ENCODE measurements around the gene HOXA11.

Gene HOXA11

DNA sequence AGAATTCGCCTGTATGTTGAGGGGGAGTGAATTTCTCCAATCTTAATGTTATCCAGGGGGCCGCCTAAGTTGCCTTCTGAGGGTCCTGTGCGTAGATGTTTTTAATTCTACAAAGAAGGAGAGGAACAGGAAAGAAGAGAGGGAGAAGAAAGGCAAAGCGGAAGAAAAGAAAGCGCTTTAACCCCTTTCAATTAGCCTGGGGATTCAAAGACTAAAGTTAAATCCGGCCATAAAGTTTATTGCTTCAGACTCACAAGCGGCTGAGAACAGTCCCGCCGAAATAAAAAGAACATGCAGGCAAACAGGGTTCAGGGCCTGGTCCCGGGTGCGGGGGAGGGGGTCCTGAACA lies 46.1 kb downstream of the HOXA11 start:
- TF ChIP-seq FOXP2 (optimal IDR thresholded peaks at IDR 0.05; ENCODE audit: borderline replicate concordance, extremely low read depth, extremely low read length, insufficient read depth), result no peak
- no peak for TF ChIP-seq SIN3A (IDR thresholded peaks at IDR 0.05; ENCODE audit: borderline replicate concordance, insufficient read depth, low read length)
- no peak for TF ChIP-seq TAF1 (IDR thresholded peaks at IDR 0.05; ENCODE audit: borderline replicate concordance, insufficient read depth, low read length)
- TF ChIP-seq, protein P1, sequence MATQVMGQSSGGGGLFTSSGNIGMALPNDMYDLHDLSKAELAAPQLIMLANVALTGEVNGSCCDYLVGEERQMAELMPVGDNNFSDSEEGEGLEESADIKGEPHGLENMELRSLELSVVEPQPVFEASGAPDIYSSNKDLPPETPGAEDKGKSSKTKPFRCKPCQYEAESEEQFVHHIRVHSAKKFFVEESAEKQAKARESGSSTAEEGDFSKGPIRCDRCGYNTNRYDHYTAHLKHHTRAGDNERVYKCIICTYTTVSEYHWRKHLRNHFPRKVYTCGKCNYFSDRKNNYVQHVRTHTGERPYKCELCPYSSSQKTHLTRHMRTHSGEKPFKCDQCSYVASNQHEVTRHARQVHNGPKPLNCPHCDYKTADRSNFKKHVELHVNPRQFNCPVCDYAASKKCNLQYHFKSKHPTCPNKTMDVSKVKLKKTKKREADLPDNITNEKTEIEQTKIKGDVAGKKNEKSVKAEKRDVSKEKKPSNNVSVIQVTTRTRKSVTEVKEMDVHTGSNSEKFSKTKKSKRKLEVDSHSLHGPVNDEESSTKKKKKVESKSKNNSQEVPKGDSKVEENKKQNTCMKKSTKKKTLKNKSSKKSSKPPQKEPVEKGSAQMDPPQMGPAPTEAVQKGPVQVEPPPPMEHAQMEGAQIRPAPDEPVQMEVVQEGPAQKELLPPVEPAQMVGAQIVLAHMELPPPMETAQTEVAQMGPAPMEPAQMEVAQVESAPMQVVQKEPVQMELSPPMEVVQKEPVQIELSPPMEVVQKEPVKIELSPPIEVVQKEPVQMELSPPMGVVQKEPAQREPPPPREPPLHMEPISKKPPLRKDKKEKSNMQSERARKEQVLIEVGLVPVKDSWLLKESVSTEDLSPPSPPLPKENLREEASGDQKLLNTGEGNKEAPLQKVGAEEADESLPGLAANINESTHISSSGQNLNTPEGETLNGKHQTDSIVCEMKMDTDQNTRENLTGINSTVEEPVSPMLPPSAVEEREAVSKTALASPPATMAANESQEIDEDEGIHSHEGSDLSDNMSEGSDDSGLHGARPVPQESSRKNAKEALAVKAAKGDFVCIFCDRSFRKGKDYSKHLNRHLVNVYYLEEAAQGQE (IDR thresholded peaks at IDR 0.05; ENCODE audit: insufficient read depth in 1 of 2, low read depth in 2 of 2, low read length in 2 of 2), result no peak
- TF ChIP-seq POLR2AphosphoS5 (IDR thresholded peaks at IDR 0.05; ENCODE audit: low read depth, low read length), result no peak

DNA sequence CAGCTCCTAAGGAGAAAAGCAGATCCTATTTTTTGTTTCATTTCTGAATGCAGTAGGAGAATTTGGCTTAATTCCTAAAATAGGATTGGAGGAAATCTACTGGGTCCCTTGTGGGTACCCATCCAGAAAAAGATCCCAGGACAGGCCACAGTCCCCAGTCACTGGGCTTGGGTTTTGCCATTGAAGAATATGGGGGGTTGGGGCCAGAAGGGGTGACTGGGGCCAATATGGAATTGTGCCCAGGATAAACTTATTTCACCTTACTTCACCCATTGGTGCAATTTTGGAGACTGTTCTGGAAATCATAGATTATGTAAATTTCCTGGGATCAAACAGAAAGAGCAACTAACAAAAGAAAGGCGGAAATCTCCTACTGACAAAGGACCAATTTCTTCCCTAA lies 46.6 kb downstream of the HOXA11 start:
- no peak for TF ChIP-seq POLR2AphosphoS5 (IDR thresholded peaks at IDR 0.05; ENCODE audit: low read depth, low read length)
- TF ChIP-seq SIN3A (IDR thresholded peaks at IDR 0.05; ENCODE audit: borderline replicate concordance, insufficient read depth, low read length), result no peak
- TF ChIP-seq FOXP2 (optimal IDR thresholded peaks at IDR 0.05; ENCODE audit: borderline replicate concordance, extremely low read depth, extremely low read length, insufficient read depth), result no peak
- TF ChIP-seq, protein P1 (IDR thresholded peaks at IDR 0.05; ENCODE audit: insufficient read depth in 1 of 2, low read depth in 2 of 2, low read length in 2 of 2), result no peak

DNA sequence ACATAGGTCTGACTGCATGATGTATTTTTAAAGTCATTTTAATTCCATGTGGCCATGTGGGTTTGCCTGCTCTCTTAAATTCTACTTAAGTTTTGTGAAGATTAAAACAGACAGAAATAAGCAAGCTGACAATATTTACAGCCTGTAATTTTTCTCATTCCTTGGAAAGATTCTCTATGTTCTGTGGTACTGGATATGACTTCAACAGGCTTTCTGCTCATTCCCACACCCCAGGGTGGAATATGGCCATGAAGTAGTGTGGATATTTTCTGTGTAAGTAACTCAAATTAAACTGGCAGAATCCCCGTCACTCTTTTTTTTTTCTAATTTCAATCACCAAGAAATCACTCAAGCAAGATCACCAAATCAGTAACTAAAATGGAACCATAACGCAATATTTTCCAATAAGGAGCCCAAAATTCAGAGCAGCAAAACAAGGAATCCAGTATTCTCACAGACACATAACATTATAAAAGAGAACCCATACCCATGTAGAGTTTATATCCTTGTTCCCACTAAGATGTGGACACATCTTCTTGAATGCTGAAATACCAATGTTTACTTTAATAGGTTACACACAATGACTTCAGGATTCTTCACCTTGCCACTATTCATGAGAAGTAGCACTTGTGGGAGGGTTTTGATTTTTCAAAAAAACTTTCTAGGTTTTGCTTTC lies 47.3 kb downstream of the HOXA11 start:
- TF ChIP-seq FOXP2 (optimal IDR thresholded peaks at IDR 0.05; ENCODE audit: borderline replicate concordance, extremely low read depth, extremely low read length, insufficient read depth) (no peak), SIN3A (IDR thresholded peaks at IDR 0.05; ENCODE audit: borderline replicate concordance, insufficient read depth, low read length) (no peak), TAF1 (IDR thresholded peaks at IDR 0.05; ENCODE audit: borderline replicate concordance, insufficient read depth, low read length) (no peak), POLR2AphosphoS5 (IDR thresholded peaks at IDR 0.05; ENCODE audit: low read depth, low read length) (no peak)
- TF ChIP-seq, protein P1 (IDR thresholded peaks at IDR 0.05; ENCODE audit: insufficient read depth in 1 of 2, low read depth in 2 of 2, low read length in 2 of 2), result no peak

DNA sequence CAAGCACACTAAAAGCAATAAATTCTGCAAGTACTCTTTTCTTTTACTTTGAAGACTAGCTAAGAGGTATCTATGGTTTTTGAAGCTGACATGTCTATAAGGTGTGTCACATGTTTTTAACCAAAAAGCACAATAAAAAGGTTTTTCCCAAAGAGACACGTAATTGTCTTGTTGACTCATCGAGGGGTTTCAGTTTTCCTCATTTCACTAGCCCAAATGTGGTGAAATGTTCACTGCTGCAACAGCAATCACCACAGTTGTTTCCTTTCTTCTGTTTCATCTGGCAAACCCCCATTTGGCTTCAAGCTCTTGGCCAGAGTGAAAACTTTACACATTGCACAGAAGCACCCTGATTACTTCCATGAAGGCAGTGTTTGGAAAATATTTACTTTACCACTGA lies 50.6 kb downstream of the HOXA11 start:
- no peak for TF ChIP-seq SIN3A (IDR thresholded peaks at IDR 0.05; ENCODE audit: borderline replicate concordance, insufficient read depth, low read length)
- TF ChIP-seq POLR2AphosphoS5 (IDR thresholded peaks at IDR 0.05; ENCODE audit: low read depth, low read length), result no peak

DNA sequence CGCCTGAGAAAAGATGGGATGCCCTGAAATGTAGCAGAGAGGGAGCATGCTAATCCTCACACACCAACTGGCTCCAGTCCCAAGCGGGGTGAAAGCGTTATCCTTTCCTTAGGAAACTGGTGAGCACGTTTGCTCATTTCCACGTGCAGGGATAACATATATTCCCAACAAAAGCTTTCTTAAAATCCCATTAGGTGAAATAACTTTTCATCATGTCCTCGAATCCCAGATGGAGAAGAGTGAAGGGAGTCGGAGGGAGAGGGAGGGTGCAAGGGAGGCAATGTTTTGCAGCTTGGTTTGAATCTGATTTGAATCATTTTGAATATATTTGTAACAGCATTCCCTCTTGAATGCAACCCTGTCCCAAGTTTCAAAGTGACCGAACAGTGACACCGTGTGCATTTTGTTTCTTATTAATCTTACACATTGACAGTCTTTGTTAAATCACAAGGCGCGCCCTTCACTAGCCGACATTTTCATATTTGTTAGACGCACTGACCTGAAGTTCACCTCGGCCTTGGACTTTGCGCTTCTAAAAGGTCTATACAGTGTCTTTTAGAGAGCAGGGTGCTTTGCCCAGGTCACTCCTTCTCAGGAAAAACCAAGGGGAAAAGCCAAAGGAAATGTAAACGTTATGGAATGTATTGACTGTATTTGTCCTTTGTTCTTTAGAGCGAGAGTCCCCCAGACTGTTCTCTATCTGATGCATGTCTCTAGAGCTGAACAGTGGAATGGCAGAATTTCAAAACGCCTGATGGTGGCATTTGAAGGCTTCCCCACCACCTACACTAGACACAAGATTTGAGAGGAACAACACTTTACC lies 51.4 kb downstream of the HOXA11 start:
- TF ChIP-seq SIN3A (IDR thresholded peaks at IDR 0.05; ENCODE audit: borderline replicate concordance, insufficient read depth, low read length), result no peak
- no peak for TF ChIP-seq FOXP2 (optimal IDR thresholded peaks at IDR 0.05; ENCODE audit: borderline replicate concordance, extremely low read depth, extremely low read length, insufficient read depth)
- TF ChIP-seq, protein P1 (IDR thresholded peaks at IDR 0.05; ENCODE audit: insufficient read depth in 1 of 2, low read depth in 2 of 2, low read length in 2 of 2), result no peak

Data from PFSK-1 (cell line).